ENCODE measurements around the gene IL1B. TPM values are rescaled to one million over a fixed set of nuclear protein-coding genes. Genes with fewer than 3 reads are reported as not detected.
A peak's percentile ranks its signal among the peaks of the same experiment; 100 is the strongest.

Gene IL1B
- total and polyA plus RNA-seq, 2 donors (not counting 1 experiment from before 2014, with no cell fraction given), result 0.20 to 13.1 TPM

GRCh38 chr2:112784199-112785189, 52.1 kb downstream of the IL1B start, which contains the start of gene IL1A:
TSS of gene IL1A (minus strand) at chr2:112784493. CDS start at chr2:112783770, 723 bp downstream.
- no peaks in the 10 kb centered on the region for H3K79me2 ChIP-seq (ENCODE audit: control insufficient read depth, insufficient read depth, low read length)
- H3K9me3 ChIP-seq (ENCODE audit: control extremely low read depth in 1 of 3, control insufficient read depth in 2 of 3, insufficient read depth in 1 of 3, low read length in 2 of 3), result no peaks in the 10 kb centered on the region
- DNase-seq (peak; percentile 35), ATAC-seq (ENCODE audit: low read depth) (no peak)
- CTCF ChIA-PET, result interaction anchor here (1.3 to 1.4 kb wide), 3 partner anchors 11 to 34 kb away, joined by 3 to 4 read pairs (median 3); no protein-coding TSS in a partner anchor
- no peaks in the 10 kb centered on the region for H3K36me3 ChIP-seq (replicated peaks in 1 of 2; ENCODE audit: control extremely low read depth in 1 of 2, control insufficient read depth in 1 of 2, extremely low read depth in 1 of 2, insufficient read depth in 2 of 2, low read length in 1 of 2)
- POLR2A ChIA-PET, result interaction anchor here (0.6 kb wide), 1 partner anchor 1316 kb away, joined by 3 read pairs; no protein-coding TSS in a partner anchor
- Mint-ChIP-seq H3K9me3 (ENCODE audit: insufficient read depth) (no peaks in the 10 kb centered on the region), H3K4me3 (peak within 1 kb of the TSS; percentile 55), H3K27ac (no peak within 1 kb of the TSS), H3K4me1 (peaks cover 37% of the 10 kb centered on the region), H3K27me3 (no peaks in the 10 kb centered on the region)
- no peak within 1 kb of the TSS for H3K27ac ChIP-seq (ENCODE audit: low read length in 2 of 2)
- no peak within 1 kb of the TSS for H3K4me3 ChIP-seq (ENCODE audit: control extremely low read depth in 1 of 5, extremely low read depth in 1 of 5, insufficient read depth in 1 of 5, low read depth in 2 of 5, low read length in 4 of 5)
- no peak within 1 kb of the TSS for H3K9ac ChIP-seq (ENCODE audit: low read length)
- intact Hi-C loops (cut with micrococcal nuclease), result no loop called here
- H3K27me3 ChIP-seq (replicated peaks in 1 of 4; ENCODE audit: control extremely low read depth in 1 of 4, control insufficient read depth in 3 of 4, insufficient read depth in 4 of 4, low read length in 3 of 4), result no peaks in the 10 kb centered on the region
- H4K20me1 ChIP-seq (ENCODE audit: control insufficient read depth, insufficient read depth, low read length, poor library complexity, severe bottlenecking), result no peaks in the 10 kb centered on the region
- peak within 1 kb of the TSS; percentile 52 for H3K4me2 ChIP-seq (replicated peaks; ENCODE audit: low read depth, low read length, poor library complexity, severe bottlenecking)
- WGBS (ENCODE audit: insufficient coverage), result 49% methylated on average over 6 of the region's 13 CpGs
- peaks cover 20 to 26% of the 10 kb centered on the region in 2 donors for H3K4me1 ChIP-seq (ENCODE audit: control insufficient read depth in 2 of 2, insufficient read depth in 2 of 2, low read length in 2 of 2)
- TF ChIP-seq CTCF (IDR thresholded peaks at IDR 0.05) (no peak), EZH2 (IDR thresholded peaks at IDR 0.05; ENCODE audit: borderline replicate concordance, insufficient read depth, low read depth, low read length, poor library complexity, severe bottlenecking) (no peak)
- peak within 1 kb of the TSS; percentile 16 for H2AFZ ChIP-seq (ENCODE audit: insufficient read depth, low read depth, low read length, poor library complexity, severe bottlenecking)
